ENCODE data around the gene DMAC2.
"Not testable (repeated sequence)": the region's sequence is repeated elsewhere in the genome, so short reads cannot be mapped to it uniquely, and the experiment has no call there.

Gene DMAC2

GRCh38 chr19:41439441-41440222, at the start of gene DMAC2:
Gene DMAC2 (minus strand): TSS chr19:41439912. CDS start chr19:41439899, 13 bp downstream.
- DNase-seq = peak; percentile 88

- not testable (repeated sequence) for DNase-seq
Measured at GRCh38 chr19:41486953-41487352, 47.2 kb upstream of the DMAC2 start.

GRCh38 chr19:41484822-41485221, 45.1 kb upstream of the DMAC2 start:
- no peak for DNase-seq

GRCh38 chr19:41480336-41480735, 40.6 kb upstream of the DMAC2 start:
- no peak for DNase-seq

GRCh38 chr19:41479757-41480191, 40.1 kb upstream of the DMAC2 start:
- no peak for DNase-seq

- no peak for DNase-seq
Measured at GRCh38 chr19:41478875-41479756, 39.4 kb upstream of the DMAC2 start.

- DNase-seq = no peak
Measured at GRCh38 chr19:41478171-41478570, 38.5 kb upstream of the DMAC2 start.

GRCh38 chr19:41476583-41476982, 36.9 kb upstream of the DMAC2 start:
- DNase-seq = no peak

GRCh38 chr19:41463257-41464256, 23.8 kb upstream of the DMAC2 start:
- not testable (repeated sequence) for DNase-seq

GRCh38 chr19:41462497-41462896, 22.8 kb upstream of the DMAC2 start:
- DNase-seq = no peak

GRCh38 chr19:41457241-41457640, 17.5 kb upstream of the DMAC2 start:
- DNase-seq = no peak

GRCh38 chr19:41456342-41456918, 16.7 kb upstream of the DMAC2 start:
- no peak for DNase-seq

GRCh38 chr19:41455936-41456335, 16.2 kb upstream of the DMAC2 start:
- no peak for DNase-seq

GRCh38 chr19:41452584-41453275, 13.0 kb upstream of the DMAC2 start:
- DNase-seq = no peak

GRCh38 chr19:41449865-41450178, 10.1 kb upstream of the DMAC2 start:
- no peak for DNase-seq

GRCh38 chr19:41449079-41449864, 9.6 kb upstream of the DMAC2 start:
- DNase-seq = peak; percentile 34

GRCh38 chr19:41447732-41448332, 8.1 kb upstream of the DMAC2 start:
- no peak for DNase-seq

- no peak for DNase-seq
Measured at GRCh38 chr19:41445575-41445974, 5.9 kb upstream of the DMAC2 start.

- DNase-seq = no peak
Measured at GRCh38 chr19:41443813-41444455, 4.2 kb upstream of the DMAC2 start.

All from T1000 (cell line).